B cell (primary cell): ENCODE results near the gene OPN1MW2. TPM values are rescaled to one million over a fixed set of nuclear protein-coding genes. Genes with fewer than 3 reads are reported as not detected.
A peak's percentile ranks its signal among the peaks of the same experiment; 100 is the strongest.
"Not testable (repeated sequence)": the region's sequence is repeated elsewhere in the genome, so short reads cannot be mapped to it uniquely, and the experiment has no call there.

ENCODE experiments used
- ATAC-seq: fragments of 200-7000 bp; cut with Tn5 transposase; one replicate; pipeline ENCODE4 v1.10.0; 2021; ENCODE audit warnings: low read depth, mild to moderate bottlenecking, moderate number of reproducible peaks, moderate library complexity
- CTCF ChIA-PET: fragments of 350-600 bp; sonication (Branson Sonifier 250); formaldehyde crosslinking; loops from one replicate; lab custom pipeline; 2021; ENCODE audit warnings: antibody characterized with exemption, inconsistent platforms; lab: Charles Lee
- POLR2A ChIA-PET: fragments of 350-600 bp; sonication (Branson Sonifier 250); formaldehyde crosslinking; loops from one replicate; lab custom pipeline; 2021; ENCODE audit warnings: antibody characterized with exemption; lab: Charles Lee
- DNase-seq: peaks from one replicate; pipeline ENCODE4 v3.0.0; 2013
- H2AFZ ChIP-seq: 2 replicates; pipeline ENCODE4 v1.6.1; 2012; ENCODE audit warnings: mild to moderate bottlenecking, low read depth, low read length; ENCODE audit not compliant: insufficient read depth, poor library complexity, severe bottlenecking
- H3K27ac ChIP-seq, 2 donors: 1 replicate in 1 of 2; 2 replicates in 1 of 2; pipeline ENCODE4 v1.5.1; 2012 to 2013; ENCODE audit warnings: low read length in 2 of 2, mild to moderate bottlenecking in 2 of 2, moderate library complexity in 1 of 2
- H3K27me3 ChIP-seq, 4 experiments: fragments of 200-600 bp in 1 of 4; sonication (generic) in 1 of 4; replicated peaks in 1 of 4; 1 replicate in 2 of 4; 2 replicates in 2 of 4; pipeline versions ENCODE4 v1.6.1 to v1.7.0; 2013 to 2016; ENCODE audit warnings: low read length in 3 of 4, mild to moderate bottlenecking in 2 of 4, mixed read lengths in 1 of 4, moderate library complexity in 1 of 4; ENCODE audit not compliant: insufficient read depth in 4 of 4, control insufficient read depth in 3 of 4; ENCODE audit errors: control extremely low read depth in 1 of 4
- H3K36me3 ChIP-seq, 2 experiments: replicated peaks in 1 of 2; 1 replicate in 1 of 2; 2 replicates in 1 of 2; pipeline versions ENCODE4 v1.6.1 to v1.7.1; 2013; ENCODE audit warnings: low read length in 1 of 2; ENCODE audit not compliant: insufficient read depth in 2 of 2, control insufficient read depth in 1 of 2; ENCODE audit errors: control extremely low read depth in 1 of 2, extremely low read depth in 1 of 2
- H3K4me1 ChIP-seq, 2 donors: fragments of 200-600 bp in 1 of 2; sonication (generic) in 1 of 2; 1 replicate in 1 of 2; 2 replicates in 1 of 2; pipeline versions ENCODE4 v1.5.1 to v1.6.1; 2013 to 2017; ENCODE audit warnings: low read length in 2 of 2; ENCODE audit not compliant: control insufficient read depth in 2 of 2, insufficient read depth in 2 of 2
- H3K4me2 ChIP-seq: replicated peaks from 2 replicates; pipeline ENCODE3; 2012; ENCODE audit warnings: mild to moderate bottlenecking, low read depth, low read length; ENCODE audit not compliant: poor library complexity, severe bottlenecking
- H3K4me3 ChIP-seq, 5 experiments: fragments of 200-600 bp in 1 of 5; sonication (generic) in 1 of 5; 1 replicate in 3 of 5; 2 replicates in 2 of 5; pipeline versions ENCODE4 v1.5.1 to v1.7.0; 2011 to 2016; ENCODE audit warnings: low read length in 4 of 5, mild to moderate bottlenecking in 4 of 5, low read depth in 2 of 5, control low read depth in 1 of 5, moderate library complexity in 1 of 5; ENCODE audit not compliant: insufficient read depth in 1 of 5; ENCODE audit errors: control extremely low read depth in 1 of 5, extremely low read depth in 1 of 5
- H3K79me2 ChIP-seq: fragments of 200-600 bp; sonication (generic); one replicate; pipeline ENCODE4 v1.6.0; 2016; ENCODE audit warnings: low read length; ENCODE audit not compliant: control insufficient read depth, insufficient read depth
- H3K9ac ChIP-seq: fragments of 200-600 bp; sonication (generic); 2 replicates; pipeline ENCODE4 v1.6.1; 2017; ENCODE audit warnings: mild to moderate bottlenecking, low read length, moderate library complexity
- H3K9me3 ChIP-seq, 3 donors: one replicate each; pipeline versions ENCODE4 v1.6.1 to v1.7.1; 2013; ENCODE audit warnings: low read length in 2 of 3; ENCODE audit not compliant: control insufficient read depth in 2 of 3, insufficient read depth in 1 of 3; ENCODE audit errors: control extremely low read depth in 1 of 3
- H4K20me1 ChIP-seq: 2 replicates; pipeline ENCODE4 v1.6.0; 2012; ENCODE audit warnings: mild to moderate bottlenecking, low read length; ENCODE audit not compliant: insufficient read depth, control insufficient read depth, poor library complexity, severe bottlenecking
- H3K27ac Mint-ChIP-seq: one replicate; pipeline ENCODE4 v1.8.0; 2021; ENCODE audit warnings: mixed read lengths
- H3K27me3 Mint-ChIP-seq: one replicate; pipeline ENCODE4 v1.8.0; 2021; ENCODE audit warnings: mixed read lengths
- H3K4me1 Mint-ChIP-seq: one replicate; pipeline ENCODE4 v1.8.0; 2021; ENCODE audit warnings: mixed read lengths
- H3K4me3 Mint-ChIP-seq: one replicate; pipeline ENCODE4 v1.8.0; 2021; ENCODE audit warnings: mixed read lengths
- H3K9me3 Mint-ChIP-seq: one replicate; pipeline ENCODE4 v1.8.0; 2022; ENCODE audit warnings: mixed read lengths; ENCODE audit not compliant: insufficient read depth
- WGBS: methylation state at CpG from one replicate; pipeline ENCODE4 v1.1.5; 2013; ENCODE audit warnings: missing lambda C conversion rate; ENCODE audit not compliant: insufficient coverage; 5-methylcytosine and 5-hydroxymethylcytosine counted together
- intact Hi-C: fragments of 100-400 bp; cut with micrococcal nuclease; formaldehyde crosslinking; loops from one replicate; pipeline ENCODE4 v1.10.0; 2022
- polyA plus RNA-seq: library from polyadenylated mRNA; depleted of rRNA; stranded (reverse); fragments of >200 nt; gene quantifications from 2 replicates; pipeline ENCODE4 v1.2.3, GENCODE V29; 2012
- total RNA-seq, 2 donors: library from RNA; stranded (reverse); fragments of 120-200 nt in 1 of 2; gene quantifications; 1 replicate in 1 of 2; 2 replicates in 1 of 2; pipeline versions ENCODE4 v1.2.3 to v1.2.4, GENCODE V29; 2013 to 2022

Gene OPN1MW2
- total and polyA plus RNA-seq, 2 donors (not counting 1 experiment from before 2014, with no cell fraction given): not detected

GRCh38 chrX:154239982-154240503 is 20.5 kb downstream of the OPN1MW2 start:
- intact Hi-C loops, H3K9me3 Mint-ChIP-seq, H3K36me3 ChIP-seq, POLR2A ChIA-PET, H3K27me3 Mint-ChIP-seq, H3K4me2 ChIP-seq, H3K9ac ChIP-seq, H3K27ac ChIP-seq, H4K20me1 ChIP-seq, H2AFZ ChIP-seq, H3K4me1 Mint-ChIP-seq, H3K4me3 ChIP-seq, H3K79me2 ChIP-seq, H3K4me1 ChIP-seq, H3K4me3 Mint-ChIP-seq, DNase-seq, H3K9me3 ChIP-seq, CTCF ChIA-PET, H3K27me3 ChIP-seq, H3K27ac Mint-ChIP-seq, ATAC-seq: not testable (repeated sequence)
- 89% methylated on average over 4 of the region's 8 CpGs for WGBS

GRCh38 chrX:154247377-154248045 is 28.0 kb downstream of the OPN1MW2 start:
- peak; percentile 93 for ATAC-seq
- H3K4me2 ChIP-seq, POLR2A ChIA-PET, CTCF ChIA-PET, H3K36me3 ChIP-seq, DNase-seq, H3K27me3 Mint-ChIP-seq, H3K4me1 ChIP-seq, H2AFZ ChIP-seq, H3K4me3 Mint-ChIP-seq, H3K27ac ChIP-seq, H3K9me3 ChIP-seq, H3K9ac ChIP-seq, H3K27me3 ChIP-seq, H3K9me3 Mint-ChIP-seq, H3K79me2 ChIP-seq, intact Hi-C loops, H3K27ac Mint-ChIP-seq, H3K4me3 ChIP-seq, H4K20me1 ChIP-seq, H3K4me1 Mint-ChIP-seq: not testable (repeated sequence)
- WGBS: no CpG with 5 or more reads among the region's 17 CpGs

GRCh38 chrX:154248076-154248475 is 28.5 kb downstream of the OPN1MW2 start:
- H3K9me3 Mint-ChIP-seq, H3K4me3 ChIP-seq, H3K9ac ChIP-seq, intact Hi-C loops, H4K20me1 ChIP-seq, H3K27me3 Mint-ChIP-seq, H3K4me2 ChIP-seq, H3K27ac Mint-ChIP-seq, POLR2A ChIA-PET, H3K79me2 ChIP-seq, ATAC-seq, H2AFZ ChIP-seq, CTCF ChIA-PET, H3K4me1 ChIP-seq, H3K27ac ChIP-seq, DNase-seq, H3K4me3 Mint-ChIP-seq, H3K4me1 Mint-ChIP-seq, H3K36me3 ChIP-seq, H3K9me3 ChIP-seq, H3K27me3 ChIP-seq: not testable (repeated sequence)
- WGBS: no CpG with 5 or more reads among the region's 10 CpGs

- H3K9me3 Mint-ChIP-seq, H4K20me1 ChIP-seq, intact Hi-C loops, H2AFZ ChIP-seq, ATAC-seq, POLR2A ChIA-PET, H3K27ac Mint-ChIP-seq, DNase-seq, H3K4me1 ChIP-seq, H3K79me2 ChIP-seq, H3K4me3 Mint-ChIP-seq, H3K27ac ChIP-seq, H3K36me3 ChIP-seq, H3K4me1 Mint-ChIP-seq, H3K27me3 Mint-ChIP-seq, H3K9ac ChIP-seq, H3K27me3 ChIP-seq, H3K9me3 ChIP-seq, H3K4me2 ChIP-seq, H3K4me3 ChIP-seq, CTCF ChIA-PET: not testable (repeated sequence)
- WGBS: no CpG with 5 or more reads among the region's 17 CpGs
Observed at GRCh38 chrX:154257282-154257681, 37.7 kb downstream of the OPN1MW2 start, which contains the start of gene OPN1MW3. Gene OPN1MW3 (plus strand): TSS chrX:154257582. CDS start chrX:154257620, 38 bp downstream.
